ENCODE measurements around the gene SATB1.

The SATB1 gene

GRCh38 chr3:18349197-18349798, 75.8 kb downstream of the SATB1 start:
- Histone ChIP-seq H3K9me3 (ENCODE audit: control insufficient read depth, insufficient read depth, low read depth, low read length) (no peaks in the 10 kb centered on the region), H3K4me1 (ENCODE audit: control insufficient read depth, insufficient read depth, low read length) (0 out of 2 replicates have a peak, but pooled peaks cover 2% of the 10 kb centered on the region), H3K4me3 (ENCODE audit: low read depth, low read length) (no peak overlapping the region), H3K36me3 (ENCODE audit: control insufficient read depth in 2 of 2, insufficient read depth in 1 of 2, low read length in 2 of 2) (peaks cover 6 to 18% of the 10 kb centered on the region in 2 experiments; a peak in 2 of 3 replicates), H3K27ac (ENCODE audit: extremely low read depth, low read depth, low read length) (no peak overlapping the region)
- 0 out of 2 replicates have a peak, but pooled peaks have one; percentile 24 for TF ChIP-seq EGR2 (tag by site-specific recombination; IDR thresholded peaks at IDR 0.05; ENCODE audit: low read depth)
- TF ChIP-seq ZNF416 (tag by site-specific recombination; IDR thresholded peaks at IDR 0.05), result no peak
- ChIA-PET CTCF (no interaction called here), POLR2A (no interaction called here)

- Histone ChIP-seq H3K4me1 (ENCODE audit: control insufficient read depth, insufficient read depth, low read length) (no peaks in the 10 kb centered on the region), H3K9me3 (ENCODE audit: control insufficient read depth, insufficient read depth, low read depth, low read length) (no peaks in the 10 kb centered on the region), H3K36me3 (ENCODE audit: control insufficient read depth in 2 of 2, insufficient read depth in 1 of 2, low read length in 2 of 2) (peaks cover 6 to 12% of the 10 kb centered on the region in 2 experiments; a peak in 2 of 3 replicates), H3K27ac (ENCODE audit: extremely low read depth, low read depth, low read length) (no peak overlapping the region), H3K4me3 (ENCODE audit: low read depth, low read length) (no peak overlapping the region)
- CTCF ChIA-PET, result no interaction called here
- POLR2A ChIA-PET, result no interaction called here
- TF ChIP-seq ZNF404 (tag by site-specific recombination; IDR thresholded peaks at IDR 0.05) (no peak), ZNF701 (tag by site-specific recombination; IDR thresholded peaks at IDR 0.05) (no peak), INSM2 (tag by site-specific recombination; IDR thresholded peaks at IDR 0.05) (no peak), GLI4 (tag by site-specific recombination; IDR thresholded peaks at IDR 0.05) (no peak), ZNF571 (tag by site-specific recombination; IDR thresholded peaks at IDR 0.05) (no peak), ZFP37 (tag by site-specific recombination; IDR thresholded peaks at IDR 0.05) (no peak)
Observed at GRCh38 chr3:18346097-18346496, 79.0 kb downstream of the SATB1 start.

- no peaks in the 10 kb centered on the region for H3K4me1 ChIP-seq (ENCODE audit: control insufficient read depth, insufficient read depth, low read length)
- peaks cover 6 to 10% of the 10 kb centered on the region in 2 experiments; a peak in 2 of 3 replicates for H3K36me3 ChIP-seq (ENCODE audit: control insufficient read depth in 2 of 2, insufficient read depth in 1 of 2, low read length in 2 of 2)
- ChIA-PET POLR2A (no interaction called here), CTCF (no interaction called here)
- no peak overlapping the region for H3K27ac ChIP-seq (ENCODE audit: extremely low read depth, low read depth, low read length)
- H3K4me3 ChIP-seq (ENCODE audit: low read depth, low read length), result no peak overlapping the region
- H3K9me3 ChIP-seq (ENCODE audit: control insufficient read depth, insufficient read depth, low read depth, low read length), result no peaks in the 10 kb centered on the region
- TF ChIP-seq PATZ1 (tag by site-specific recombination; IDR thresholded peaks at IDR 0.05) (no peak), SETDB1 (IDR thresholded peaks at IDR 0.05; ENCODE audit: insufficient read length, low read length) (no peak), ZNF501 (tag by site-specific recombination; IDR thresholded peaks at IDR 0.05) (no peak), ZBTB21 (tag by site-specific recombination; IDR thresholded peaks at IDR 0.05) (no peak), PRDM2 (tag by site-specific recombination; IDR thresholded peaks at IDR 0.05; ENCODE audit: borderline replicate concordance) (no peak), ZNF350 (tag by site-specific recombination; IDR thresholded peaks at IDR 0.05) (no peak), ZNF510 (tag by site-specific recombination; IDR thresholded peaks at IDR 0.05; ENCODE audit: insufficient replicate concordance) (no peak), ZBTB7A (tag by site-specific recombination; IDR thresholded peaks at IDR 0.05; ENCODE audit: low read depth) (no peak), ZSCAN18 (tag by site-specific recombination; IDR thresholded peaks at IDR 0.05) (no peak), ZNF704 (tag by site-specific recombination; IDR thresholded peaks at IDR 0.05) (no peak)
Observed at GRCh38 chr3:18345015-18345367, 80.1 kb downstream of the SATB1 start.
